Sigmoid colon (tissue), 3 donors: ENCODE data around the gene FAM200B.

Source experiments
- CTCF ChIP-seq, 4 experiments: fragments of 450-650 bp in 3 of 4; fragments of 200-600 bp in 1 of 4; IDR thresholded peaks; one replicate each; pipeline ENCODE4 v1.5.1; 2016 to 2019; ENCODE audit warnings: antibody characterized with exemption in 4 of 4, mild to moderate bottlenecking in 3 of 4, moderate library complexity in 2 of 4
- POLR2A ChIP-seq, 2 donors: fragments of 450-650 bp; IDR thresholded peaks; one replicate each; pipeline ENCODE4 v1.6.1; 2016; ENCODE audit warnings: antibody characterized with exemption in 2 of 2, mild to moderate bottlenecking in 2 of 2, moderate library complexity in 2 of 2

GRCh38 chr4:15653420-15653819 lies 28.2 kb upstream of the FAM200B start:
- TF ChIP-seq CTCF (IDR thresholded peaks at IDR 0.05) (no peak), POLR2A (IDR thresholded peaks at IDR 0.05) (no peak)
